OCI-LY1 (cell line): ENCODE results near the gene STRN4.

Source experiments
- CTCF ChIP-seq: fragments of 200-600 bp; sonication (generic), shearing (Covaris generic); IDR thresholded peaks from 2 replicates; pipeline ENCODE4 v1.5.1; 2017; ENCODE audit warnings: mild to moderate bottlenecking, antibody characterized with exemption, low read length, moderate library complexity, mixed read lengths
- EZH2 ChIP-seq: fragments of 200-600 bp; sonication (generic), shearing (Covaris generic); IDR thresholded peaks from 2 replicates; pipeline ENCODE4 v1.8.0; 2017; ENCODE audit warnings: borderline replicate concordance, mixed run types, mild to moderate bottlenecking, antibody characterized with exemption, low read length, moderate library complexity, mixed read lengths

- TF ChIP-seq CTCF: no peak
- no peak for TF ChIP-seq EZH2
Measured at GRCh38 chr19:46710687-46711086, 35.6 kb downstream of the STRN4 start.
